ENCODE data around the gene ACSF2.

GRCh38 chr17:50482110-50482509, 56.1 kb downstream of the ACSF2 start:
- no peak for TF ChIP-seq EZH2phosphoT487 (conservative IDR thresholded peaks at IDR 0.05; ENCODE audit: low read length)
- TF ChIP-seq, protein P1, sequence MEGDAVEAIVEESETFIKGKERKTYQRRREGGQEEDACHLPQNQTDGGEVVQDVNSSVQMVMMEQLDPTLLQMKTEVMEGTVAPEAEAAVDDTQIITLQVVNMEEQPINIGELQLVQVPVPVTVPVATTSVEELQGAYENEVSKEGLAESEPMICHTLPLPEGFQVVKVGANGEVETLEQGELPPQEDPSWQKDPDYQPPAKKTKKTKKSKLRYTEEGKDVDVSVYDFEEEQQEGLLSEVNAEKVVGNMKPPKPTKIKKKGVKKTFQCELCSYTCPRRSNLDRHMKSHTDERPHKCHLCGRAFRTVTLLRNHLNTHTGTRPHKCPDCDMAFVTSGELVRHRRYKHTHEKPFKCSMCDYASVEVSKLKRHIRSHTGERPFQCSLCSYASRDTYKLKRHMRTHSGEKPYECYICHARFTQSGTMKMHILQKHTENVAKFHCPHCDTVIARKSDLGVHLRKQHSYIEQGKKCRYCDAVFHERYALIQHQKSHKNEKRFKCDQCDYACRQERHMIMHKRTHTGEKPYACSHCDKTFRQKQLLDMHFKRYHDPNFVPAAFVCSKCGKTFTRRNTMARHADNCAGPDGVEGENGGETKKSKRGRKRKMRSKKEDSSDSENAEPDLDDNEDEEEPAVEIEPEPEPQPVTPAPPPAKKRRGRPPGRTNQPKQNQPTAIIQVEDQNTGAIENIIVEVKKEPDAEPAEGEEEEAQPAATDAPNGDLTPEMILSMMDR (IDR thresholded peaks at IDR 0.05; ENCODE audit: insufficient read depth, low read length, poor library complexity, severe bottlenecking) = no peak

All from SU-DHL-6 (cell line).